Fibroblast of the aortic adventitia (primary cell): ENCODE data around the gene UBXN6. TPM values are rescaled to one million over a fixed set of nuclear protein-coding genes. Genes with fewer than 3 reads are reported as not detected.

Experiments
- DNase-seq: peaks from one replicate; pipeline ENCODE4 v3.0.0-alpha.2; 2010; ENCODE audit warnings: low read depth
- H3K4me3 ChIP-seq: 2 replicates; pipeline ENCODE4 v1.5.1; 2011; ENCODE audit warnings: low read depth, mild to moderate bottlenecking, control low read depth, low read length, moderate library complexity
- total RNA-seq: library from RNA; depleted of rRNA; stranded (reverse); fragments of >200 nt; gene quantifications from 2 replicates; pipeline ENCODE4 v1.2.3, GENCODE V29; 2012; ENCODE audit warnings: low replicate concordance
- TF ChIP-seq, protein P1 (sequence below): IDR thresholded peaks from 2 replicates; pipeline ENCODE4 v1.5.1; 2011; ENCODE audit warnings: mild to moderate bottlenecking, low read length, control low read depth, inconsistent platforms; ENCODE audit not compliant: insufficient read depth

The UBXN6 gene
- total RNA-seq, 1 donor = 87.9 TPM

DNA sequence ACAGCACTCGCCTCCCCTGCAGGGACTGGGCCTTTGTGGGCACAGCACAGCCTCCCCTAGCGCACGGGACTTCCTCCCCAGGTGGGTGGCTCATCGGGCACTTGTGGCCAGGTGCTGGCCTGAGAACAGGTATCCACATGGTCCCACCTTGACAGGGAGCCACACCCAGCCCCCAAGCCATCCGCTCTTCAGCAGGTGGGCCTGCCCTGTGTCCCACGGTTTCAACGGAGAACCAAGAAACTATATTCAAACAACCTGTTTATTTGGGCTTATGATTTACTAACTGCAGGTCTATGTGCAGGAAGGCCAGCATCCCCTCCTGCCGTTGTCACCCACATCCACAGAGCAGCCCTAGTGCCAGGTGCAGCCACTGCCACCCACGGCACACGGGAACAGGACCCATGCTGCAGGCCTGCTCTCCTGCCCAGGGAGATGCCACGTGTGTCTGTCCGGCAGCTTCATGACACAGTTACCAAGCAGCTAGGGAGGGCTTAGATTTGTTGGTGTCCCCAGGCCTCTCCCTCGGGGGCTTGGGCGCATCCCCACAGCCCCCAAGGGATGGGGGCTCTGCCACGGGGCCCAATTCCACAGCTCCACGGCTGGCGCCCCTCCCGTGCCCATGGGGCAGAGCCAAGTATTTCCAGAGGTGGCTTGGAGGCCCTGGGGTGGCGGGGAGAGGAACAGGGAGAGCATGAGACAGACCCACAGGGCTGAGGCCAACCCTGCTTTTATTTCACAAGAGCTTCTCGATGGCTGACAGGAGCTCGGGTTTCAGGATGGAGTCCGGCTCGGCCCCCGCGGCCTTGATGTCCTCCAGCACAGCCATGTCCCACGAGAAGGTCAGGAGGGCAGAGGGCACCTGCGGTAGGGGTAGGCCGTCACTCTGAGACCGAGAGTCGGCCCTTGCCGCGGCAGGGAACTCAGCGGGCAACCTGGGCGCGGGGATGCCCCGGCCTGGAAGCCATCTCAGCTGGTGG, 12.5 kb downstream of the UBXN6 start:
- no peak for DNase-seq
- H3K4me3 ChIP-seq = no peak overlapping the region

DNA sequence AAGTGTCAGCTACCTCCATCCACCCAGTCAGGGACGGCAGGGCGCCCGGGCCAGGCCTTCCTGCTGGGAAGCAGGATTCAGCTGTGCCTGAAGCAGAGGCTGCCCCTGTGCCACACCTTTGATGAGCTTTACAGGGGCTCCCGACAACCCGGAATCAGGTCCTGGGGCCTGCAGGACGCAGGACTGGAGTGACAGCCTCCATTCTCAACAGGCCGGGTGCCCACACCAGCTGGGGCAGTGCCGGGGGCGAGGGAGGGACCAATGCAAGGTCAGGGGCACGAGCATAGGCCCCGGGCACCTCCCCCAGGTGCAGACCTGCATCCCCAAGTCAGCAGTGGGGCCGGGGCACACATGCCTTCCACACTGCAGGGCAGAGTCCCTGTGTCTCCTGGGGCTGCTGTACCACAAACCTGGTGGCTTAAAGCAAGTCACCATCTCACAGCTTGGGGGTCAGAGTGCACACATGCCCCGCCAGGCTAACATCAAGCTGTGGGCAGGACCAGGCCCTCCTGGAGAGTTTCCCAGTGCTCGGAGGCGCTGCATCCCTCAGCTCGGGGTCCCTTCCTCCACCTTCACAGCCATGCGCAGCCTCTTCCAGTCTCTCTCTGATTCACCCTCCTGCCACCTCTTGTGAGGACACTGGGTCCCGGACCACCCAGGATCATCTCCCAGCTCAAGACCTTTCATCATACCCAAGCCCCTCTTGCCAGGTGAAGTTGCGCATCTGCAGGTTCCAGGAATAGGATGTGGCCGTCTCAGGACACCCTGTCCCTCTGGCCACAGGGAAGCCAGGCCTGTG, 13.4 kb downstream of the UBXN6 start:
- no peak overlapping the region for H3K4me3 ChIP-seq
- TF ChIP-seq, protein P1, sequence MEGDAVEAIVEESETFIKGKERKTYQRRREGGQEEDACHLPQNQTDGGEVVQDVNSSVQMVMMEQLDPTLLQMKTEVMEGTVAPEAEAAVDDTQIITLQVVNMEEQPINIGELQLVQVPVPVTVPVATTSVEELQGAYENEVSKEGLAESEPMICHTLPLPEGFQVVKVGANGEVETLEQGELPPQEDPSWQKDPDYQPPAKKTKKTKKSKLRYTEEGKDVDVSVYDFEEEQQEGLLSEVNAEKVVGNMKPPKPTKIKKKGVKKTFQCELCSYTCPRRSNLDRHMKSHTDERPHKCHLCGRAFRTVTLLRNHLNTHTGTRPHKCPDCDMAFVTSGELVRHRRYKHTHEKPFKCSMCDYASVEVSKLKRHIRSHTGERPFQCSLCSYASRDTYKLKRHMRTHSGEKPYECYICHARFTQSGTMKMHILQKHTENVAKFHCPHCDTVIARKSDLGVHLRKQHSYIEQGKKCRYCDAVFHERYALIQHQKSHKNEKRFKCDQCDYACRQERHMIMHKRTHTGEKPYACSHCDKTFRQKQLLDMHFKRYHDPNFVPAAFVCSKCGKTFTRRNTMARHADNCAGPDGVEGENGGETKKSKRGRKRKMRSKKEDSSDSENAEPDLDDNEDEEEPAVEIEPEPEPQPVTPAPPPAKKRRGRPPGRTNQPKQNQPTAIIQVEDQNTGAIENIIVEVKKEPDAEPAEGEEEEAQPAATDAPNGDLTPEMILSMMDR = no peak
- no peak for DNase-seq

More for the DNA sequence above, 12.5 kb downstream of the UBXN6 start:
- TF ChIP-seq, protein P1 = no peak

DNA sequence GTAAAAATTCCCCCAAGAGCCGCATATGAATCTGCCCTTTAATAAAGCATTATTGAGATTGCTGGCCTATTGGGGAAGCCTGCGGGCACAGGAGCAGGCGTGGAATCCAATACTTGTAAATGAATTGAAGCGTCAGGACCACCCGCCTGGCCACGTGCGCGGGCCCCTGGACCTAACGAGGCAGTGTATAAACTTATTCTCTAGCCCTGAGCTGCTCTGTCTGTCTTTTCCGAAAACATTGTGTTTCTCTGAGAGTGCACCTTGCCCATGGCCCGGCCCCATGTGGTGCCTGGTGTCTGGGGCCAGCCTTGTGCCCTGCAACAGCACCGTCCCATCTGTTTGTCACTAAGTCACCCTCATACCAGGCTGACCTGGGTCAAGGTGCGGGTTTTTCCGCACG, 14.4 kb downstream of the UBXN6 start:
- TF ChIP-seq, protein P1 = no peak
- no peak for DNase-seq
- H3K4me3 ChIP-seq = no peak overlapping the region

DNA sequence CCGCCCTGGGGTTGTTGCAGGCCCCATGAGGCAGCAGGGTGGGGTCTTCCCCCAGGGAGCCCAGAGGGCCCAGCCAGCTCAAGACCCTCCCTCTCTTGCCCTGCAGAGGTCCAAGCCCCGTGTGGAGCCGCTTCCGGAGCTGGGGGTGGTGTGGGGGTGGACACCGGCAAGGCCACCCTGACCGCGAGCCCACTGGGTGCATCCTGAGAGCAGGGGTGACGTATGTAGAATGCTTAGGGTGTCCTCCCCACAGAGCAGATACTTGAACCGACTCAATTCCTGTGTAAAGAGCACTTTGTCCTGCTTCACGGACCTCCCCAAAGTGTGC, 14.8 kb downstream of the UBXN6 start:
- no peak overlapping the region for H3K4me3 ChIP-seq

DNA sequence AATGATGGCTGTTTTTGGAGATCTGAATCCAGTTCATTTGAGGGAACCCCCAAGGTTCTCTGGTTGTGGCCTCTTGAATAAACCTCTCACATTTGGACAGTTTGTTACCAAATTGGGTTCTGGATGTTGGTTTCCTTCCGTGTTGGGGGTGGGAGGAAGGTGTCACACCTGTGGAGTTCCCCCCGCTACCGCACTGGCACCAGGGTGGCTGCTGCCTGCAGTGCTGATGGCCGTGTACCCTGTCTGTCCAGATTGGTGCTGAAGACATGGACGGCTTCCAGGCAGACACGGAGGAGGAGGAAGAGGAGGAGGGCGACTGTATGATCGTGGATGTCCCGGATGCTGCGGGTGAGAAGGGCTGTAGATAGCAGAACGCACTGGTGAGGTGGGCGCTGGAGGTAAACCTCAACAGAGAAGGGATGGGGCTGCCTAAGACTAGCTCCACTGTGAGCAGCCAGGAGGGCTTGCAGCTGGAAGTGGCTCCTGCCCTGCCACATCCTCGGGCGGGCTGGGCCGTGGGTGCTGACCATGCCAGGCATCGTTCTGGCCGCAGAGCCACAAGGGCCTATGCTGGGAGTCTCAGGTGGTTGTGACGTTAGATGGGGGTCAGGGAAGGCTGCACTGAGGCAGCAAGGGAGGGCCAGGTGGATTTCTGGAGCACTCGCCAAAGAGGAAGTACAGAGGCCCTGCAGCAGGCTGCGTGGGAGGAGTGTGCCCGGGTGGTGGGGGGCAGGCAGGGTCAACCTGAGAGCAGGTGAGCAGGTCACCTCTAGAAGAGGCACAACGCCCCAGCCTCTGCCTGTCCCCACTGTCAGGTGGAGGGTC, 15.4 kb downstream of the UBXN6 start:
- no peak for DNase-seq
- TF ChIP-seq, protein P1 = no peak
- no peak overlapping the region for H3K4me3 ChIP-seq

More for the DNA sequence above, 14.8 kb downstream of the UBXN6 start:
- TF ChIP-seq, protein P1 = no peak
- DNase-seq = no peak

DNA sequence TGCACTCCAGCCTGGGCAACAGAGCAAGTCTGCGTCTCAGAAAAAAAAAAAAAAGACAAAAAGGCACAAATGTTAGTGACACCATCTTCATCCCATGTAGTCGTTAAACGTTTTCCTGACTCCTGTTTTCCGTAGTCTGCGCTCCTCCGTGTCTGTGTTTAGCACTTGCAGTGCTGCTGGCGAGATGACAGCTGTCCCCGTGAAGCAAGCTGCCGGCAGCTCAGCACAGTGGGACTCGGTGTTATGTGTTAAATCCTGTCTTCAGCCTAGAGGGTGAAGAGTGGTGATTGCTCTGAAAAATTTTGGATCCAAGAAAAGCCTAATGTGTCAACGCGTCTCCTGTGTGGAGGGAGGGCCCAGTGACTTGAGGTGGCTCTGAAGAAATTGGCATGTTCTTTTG, 18.4 kb downstream of the UBXN6 start:
- H3K4me3 ChIP-seq = no peak overlapping the region
- TF ChIP-seq, protein P1 = no peak
- no peak for DNase-seq
